HCT116 (cell line): ENCODE measurements around the gene CHID1.

ENCODE experiments used
- REST ChIP-seq: IDR thresholded peaks from 2 replicates; pipeline ENCODE4 v1.6.1; 2012; ENCODE audit warnings: low read depth
- TCF7L2 ChIP-seq: IDR thresholded peaks from 2 replicates; pipeline ENCODE4 v1.7.0; 2011; ENCODE audit warnings: borderline replicate concordance, inconsistent platforms; ENCODE audit not compliant: insufficient read depth, insufficient read length; ENCODE audit errors: extremely low read depth

GRCh38 chr11:904380-904779 is 6.2 kb downstream of the CHID1 start:
- no peak for TF ChIP-seq REST
- TF ChIP-seq TCF7L2 = no peak
